MM.1S (cell line): ENCODE data around the gene PLCH2.

ENCODE experiments used
- DNase-seq: peaks from one replicate; pipeline ENCODE4 v3.0.0-alpha.2; 2015
- H2AFZ ChIP-seq: fragments of 300-600 bp; sonication (generic); 2 replicates; pipeline ENCODE4 v1.6.0; 2016; ENCODE audit warnings: antibody characterized with exemption, low read length
- H3F3A ChIP-seq: fragments of 300-600 bp; sonication (generic); 2 replicates; pipeline ENCODE4 v1.6.1; 2016; ENCODE audit warnings: mild to moderate bottlenecking, antibody characterized with exemption, low read length, moderate library complexity, mixed read lengths; ENCODE audit not compliant: insufficient read depth
- H3K27ac ChIP-seq: fragments of 300-600 bp; sonication (generic); 2 replicates; pipeline ENCODE4 v1.5.1; 2016; ENCODE audit warnings: mild to moderate bottlenecking, low read length
- H3K27me3 ChIP-seq: fragments of 300-600 bp; sonication (generic); replicated peaks from 2 replicates; pipeline ENCODE4 v1.6.0; 2016; ENCODE audit warnings: low read length; ENCODE audit not compliant: insufficient read depth
- H3K36me3 ChIP-seq: fragments of 300-600 bp; sonication (generic); replicated peaks from 2 replicates; pipeline ENCODE4 v1.6.1; 2016; ENCODE audit warnings: mild to moderate bottlenecking, low read length, mixed read lengths; ENCODE audit not compliant: insufficient read depth
- H3K4me1 ChIP-seq: fragments of 300-600 bp; sonication (generic); 2 replicates; pipeline ENCODE4 v1.6.1; 2016; ENCODE audit warnings: low read length, mixed read lengths
- H3K4me2 ChIP-seq: fragments of 300-600 bp; sonication (generic); 2 replicates; pipeline ENCODE4 v1.6.0; 2016; ENCODE audit warnings: low read depth, low read length
- H3K4me3 ChIP-seq: fragments of 300-600 bp; sonication (generic); 2 replicates; pipeline ENCODE4 v1.5.1; 2016; ENCODE audit warnings: low read length, mixed read lengths
- H3K79me2 ChIP-seq: fragments of 300-600 bp; sonication (generic); 2 replicates; pipeline ENCODE4 v1.6.1; 2016; ENCODE audit warnings: mixed run types, low read length, mixed read lengths
- H3K9ac ChIP-seq: fragments of 300-600 bp; sonication (generic); 2 replicates; pipeline ENCODE4 v1.6.1; 2016; ENCODE audit warnings: low read length, mixed read lengths
- H3K9me2 ChIP-seq: fragments of 300-600 bp; sonication (generic); replicated peaks from 2 replicates; pipeline ENCODE4 v1.6.1; 2016; ENCODE audit warnings: mild to moderate bottlenecking, low read length, mixed read lengths; ENCODE audit not compliant: insufficient read depth
- H3K9me3 ChIP-seq: fragments of 300-600 bp; sonication (generic); replicated peaks from 2 replicates; pipeline ENCODE4 v1.6.1; 2016; ENCODE audit warnings: mild to moderate bottlenecking, low read length, mixed read lengths; ENCODE audit not compliant: insufficient read depth
- H4K20me1 ChIP-seq: fragments of 300-600 bp; sonication (generic); 2 replicates; pipeline ENCODE4 v1.6.1; 2016; ENCODE audit warnings: mild to moderate bottlenecking, low read length, moderate library complexity, mixed read lengths; ENCODE audit not compliant: insufficient read depth
- EZH2 ChIP-seq: fragments of 300-600 bp; sonication (generic); optimal IDR thresholded peaks from 2 replicates; pipeline ENCODE3; 2017; ENCODE audit warnings: low read depth, mild to moderate bottlenecking, antibody characterized with exemption, low read length, mixed read lengths
- EZH2phosphoT487 ChIP-seq: fragments of 300-600 bp; sonication (generic); IDR thresholded peaks from 2 replicates; pipeline ENCODE4 v1.6.1; 2018; ENCODE audit warnings: antibody characterized with exemption, low read length
- TF ChIP-seq, protein P1 (sequence below): fragments of 300-600 bp; sonication (generic); IDR thresholded peaks from 2 replicates; pipeline ENCODE4 v1.5.1; 2016; ENCODE audit warnings: antibody characterized with exemption, low read length, mixed read lengths

Gene PLCH2

DNA sequence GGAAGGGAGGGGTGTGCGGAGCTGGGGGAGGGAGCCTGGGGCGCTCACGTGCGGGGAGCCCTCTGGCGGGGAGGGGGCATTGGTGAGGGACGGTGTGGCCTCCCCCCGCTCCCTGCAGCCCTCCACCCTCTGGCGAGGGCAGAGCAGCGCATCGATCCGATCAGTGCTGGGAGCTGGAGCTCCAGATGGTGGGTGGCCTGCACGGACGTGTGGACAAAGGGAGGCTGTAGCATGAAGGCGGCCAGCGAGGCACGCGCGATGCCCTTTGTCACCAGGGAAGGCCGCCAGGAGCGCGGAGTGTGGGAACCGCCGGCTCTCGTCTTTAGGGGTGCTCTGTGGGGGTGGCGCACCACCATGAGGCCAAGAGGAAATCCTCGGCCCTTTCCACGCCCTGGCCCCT lies 59.4 kb downstream of the PLCH2 start:
- H3K79me2 ChIP-seq, result no peaks in the 10 kb centered on the region
- H3K4me2 ChIP-seq, result no peak overlapping the region
- H4K20me1 ChIP-seq, result no peaks in the 10 kb centered on the region
- no peak overlapping the region for H2AFZ ChIP-seq
- H3K9ac ChIP-seq, result no peak overlapping the region
- H3K9me2 ChIP-seq, result no peaks in the 10 kb centered on the region
- no peak for TF ChIP-seq EZH2phosphoT487
- no peak for TF ChIP-seq EZH2
- TF ChIP-seq, protein P1, sequence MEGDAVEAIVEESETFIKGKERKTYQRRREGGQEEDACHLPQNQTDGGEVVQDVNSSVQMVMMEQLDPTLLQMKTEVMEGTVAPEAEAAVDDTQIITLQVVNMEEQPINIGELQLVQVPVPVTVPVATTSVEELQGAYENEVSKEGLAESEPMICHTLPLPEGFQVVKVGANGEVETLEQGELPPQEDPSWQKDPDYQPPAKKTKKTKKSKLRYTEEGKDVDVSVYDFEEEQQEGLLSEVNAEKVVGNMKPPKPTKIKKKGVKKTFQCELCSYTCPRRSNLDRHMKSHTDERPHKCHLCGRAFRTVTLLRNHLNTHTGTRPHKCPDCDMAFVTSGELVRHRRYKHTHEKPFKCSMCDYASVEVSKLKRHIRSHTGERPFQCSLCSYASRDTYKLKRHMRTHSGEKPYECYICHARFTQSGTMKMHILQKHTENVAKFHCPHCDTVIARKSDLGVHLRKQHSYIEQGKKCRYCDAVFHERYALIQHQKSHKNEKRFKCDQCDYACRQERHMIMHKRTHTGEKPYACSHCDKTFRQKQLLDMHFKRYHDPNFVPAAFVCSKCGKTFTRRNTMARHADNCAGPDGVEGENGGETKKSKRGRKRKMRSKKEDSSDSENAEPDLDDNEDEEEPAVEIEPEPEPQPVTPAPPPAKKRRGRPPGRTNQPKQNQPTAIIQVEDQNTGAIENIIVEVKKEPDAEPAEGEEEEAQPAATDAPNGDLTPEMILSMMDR, result no peak
- DNase-seq, result no peak
- H3K9me3 ChIP-seq, result no peaks in the 10 kb centered on the region
- no peaks in the 10 kb centered on the region for H3K4me1 ChIP-seq
- H3K36me3 ChIP-seq, result no peaks in the 10 kb centered on the region
- no peak overlapping the region for H3K27ac ChIP-seq
- H3K4me3 ChIP-seq, result no peak overlapping the region
- H3F3A ChIP-seq, result no peaks in the 10 kb centered on the region
- peaks cover 67% of the 10 kb centered on the region for H3K27me3 ChIP-seq

DNA sequence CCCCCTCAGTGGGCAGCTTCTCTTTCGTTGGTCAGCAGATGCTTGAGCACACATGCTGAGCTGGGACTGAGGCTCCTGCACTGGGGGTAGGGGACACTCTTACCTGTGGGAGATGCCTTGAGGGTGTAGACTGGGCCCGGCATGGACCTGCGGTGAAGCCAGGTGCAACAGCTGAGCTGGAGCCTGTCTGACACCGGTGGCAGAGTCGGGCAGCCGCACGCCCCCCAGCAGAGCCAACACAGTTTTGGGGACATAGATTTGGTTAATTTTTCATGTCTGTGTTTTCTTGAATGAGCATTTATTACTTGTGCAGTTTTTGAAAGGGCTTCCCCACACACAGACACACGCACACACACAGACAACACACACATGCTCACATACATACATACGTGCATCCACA lies 59.9 kb downstream of the PLCH2 start:
- peaks cover under 1% of the 10 kb centered on the region; the same call in 1 of the 2 replicates for H3K4me1 ChIP-seq
- no peak for DNase-seq
- H3K79me2 ChIP-seq, result no peaks in the 10 kb centered on the region
- no peak overlapping the region for H3K9ac ChIP-seq
- no peak for TF ChIP-seq EZH2
- TF ChIP-seq EZH2phosphoT487, result no peak
- TF ChIP-seq, protein P1, result no peak
- no peak overlapping the region for H3K27ac ChIP-seq
- no peaks in the 10 kb centered on the region for H3K36me3 ChIP-seq
- H3K4me2 ChIP-seq, result no peak overlapping the region
- no peaks in the 10 kb centered on the region for H3K9me3 ChIP-seq
- no peak overlapping the region for H2AFZ ChIP-seq
- peaks cover 62% of the 10 kb centered on the region for H3K27me3 ChIP-seq
- no peaks in the 10 kb centered on the region for H4K20me1 ChIP-seq
- no peak overlapping the region for H3K4me3 ChIP-seq
- H3K9me2 ChIP-seq, result no peaks in the 10 kb centered on the region
- no peaks in the 10 kb centered on the region for H3F3A ChIP-seq

DNA sequence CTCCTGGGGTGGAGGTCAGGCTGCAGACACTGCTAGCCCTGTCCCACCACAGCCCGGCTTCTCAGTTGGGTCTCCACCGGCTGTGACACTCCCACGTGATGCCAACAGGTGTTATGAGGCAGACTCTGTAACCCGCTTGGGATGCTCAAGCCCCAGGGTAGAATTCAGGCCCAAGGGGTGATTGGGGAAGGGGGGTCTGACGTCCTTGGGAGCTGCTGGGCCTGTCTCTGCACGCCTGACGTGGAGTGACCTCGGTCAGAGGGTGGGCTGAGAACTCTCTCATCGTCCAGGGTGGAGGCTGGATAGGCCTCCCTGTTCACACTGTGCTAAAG lies 61.7 kb downstream of the PLCH2 start:
- H3K9ac ChIP-seq, result no peak overlapping the region
- H3K4me1 ChIP-seq, result peaks cover 11% of the 10 kb centered on the region
- peaks cover 44% of the 10 kb centered on the region for H3K27me3 ChIP-seq
- H3K27ac ChIP-seq, result no peak overlapping the region
- H2AFZ ChIP-seq, result no peak overlapping the region
- no peaks in the 10 kb centered on the region for H3K9me3 ChIP-seq
- H3F3A ChIP-seq, result no peaks in the 10 kb centered on the region; the same call in 1 of the 2 replicates
- H4K20me1 ChIP-seq, result no peaks in the 10 kb centered on the region
- H3K9me2 ChIP-seq, result no peaks in the 10 kb centered on the region
- no peak overlapping the region for H3K4me2 ChIP-seq
- DNase-seq, result no peak
- no peak overlapping the region for H3K4me3 ChIP-seq
- H3K79me2 ChIP-seq, result no peaks in the 10 kb centered on the region
- TF ChIP-seq EZH2phosphoT487, result no peak
- TF ChIP-seq, protein P1, result no peak
- no peaks in the 10 kb centered on the region for H3K36me3 ChIP-seq

DNA sequence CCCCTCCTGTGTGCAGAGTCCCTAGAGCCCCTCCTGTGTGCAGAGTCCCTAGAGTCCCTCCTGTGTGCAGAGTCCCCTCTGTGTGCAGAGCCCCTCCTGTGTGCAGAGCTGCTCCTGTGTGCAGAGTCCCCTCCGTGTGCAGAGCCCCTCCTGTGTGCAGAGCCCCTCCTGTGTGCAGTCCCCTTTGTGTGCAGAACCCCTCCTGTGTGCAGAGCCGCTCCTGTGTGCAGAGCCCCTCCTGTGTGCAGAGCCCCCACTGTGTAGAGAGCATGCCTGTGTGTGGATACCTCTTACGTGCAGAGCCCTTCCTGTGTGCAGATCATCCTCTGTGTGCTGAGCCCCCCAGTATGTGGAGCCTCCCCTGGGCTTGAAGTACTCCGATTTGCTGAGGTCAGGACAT lies 62.3 kb downstream of the PLCH2 start:
- Histone ChIP-seq H3K4me3 (no peak overlapping the region), H3F3A (no peaks in the 10 kb centered on the region; the same call in 1 of the 2 replicates), H3K9me3 (no peaks in the 10 kb centered on the region), H3K4me2 (no peak overlapping the region), H3K36me3 (no peaks in the 10 kb centered on the region), H3K27ac (no peak overlapping the region), H3K79me2 (no peaks in the 10 kb centered on the region), H3K9ac (no peak overlapping the region), H3K4me1 (peaks cover 11% of the 10 kb centered on the region), H3K9me2 (no peaks in the 10 kb centered on the region), H3K27me3 (peaks cover 38% of the 10 kb centered on the region), H2AFZ (no peak overlapping the region), H4K20me1 (no peaks in the 10 kb centered on the region)
- TF ChIP-seq EZH2phosphoT487 (no peak), EZH2 (no peak)
- TF ChIP-seq, protein P1, result no peak
- no peak for DNase-seq
